Measurements from ENCODE around the gene DLX3. TPM values are rescaled to one million over a fixed set of nuclear protein-coding genes. Genes with fewer than 3 reads are reported as not detected.
A peak's percentile ranks its signal among the peaks of the same experiment; 100 is the strongest.

The DLX3 gene
- polyA plus RNA-seq, 3 donors: not detected

- Histone ChIP-seq H3K4me1 (ENCODE audit: control insufficient read depth in 1 of 2, insufficient read depth in 2 of 2, low read length in 2 of 2) (peaks cover 0 to 4% of the 10 kb centered on the region in 2 donors), H3K36me3 (replicated peaks in 1 of 2; ENCODE audit: control insufficient read depth in 1 of 2, insufficient read depth in 2 of 2, low read length in 2 of 2) (no peaks in the 10 kb centered on the region), H3K27me3 (ENCODE audit: control insufficient read depth in 2 of 2, insufficient read depth in 2 of 2, low read length in 2 of 2) (peaks cover 3 to 43% of the 10 kb centered on the region in 2 donors), H3K9ac (ENCODE audit: insufficient read depth, low read length, poor library complexity, severe bottlenecking) (no peak overlapping the region), H3K27ac (ENCODE audit: low read depth in 1 of 2, low read length in 2 of 2) (no peak overlapping the region), H4K20me1 (ENCODE audit: insufficient read depth, low read length) (no peaks in the 10 kb centered on the region), H3K9me3 (replicated peaks in 1 of 2; ENCODE audit: control insufficient read depth in 1 of 2, insufficient read depth in 1 of 2, low read length in 2 of 2) (no peaks in the 10 kb centered on the region), H3K79me2 (ENCODE audit: insufficient read depth, low read length) (no peaks in the 10 kb centered on the region), H3K4me3 (replicated peaks in 1 of 3; ENCODE audit: low read depth in 2 of 3, low read length in 3 of 3) (no peak overlapping the region), H3K4me2 (replicated peaks; ENCODE audit: extremely low read depth, low read length, poor library complexity, severe bottlenecking) (no peak overlapping the region), H2AFZ (ENCODE audit: insufficient read depth, low read depth, low read length, poor library complexity, severe bottlenecking) (no peak overlapping the region)
- Mint-ChIP-seq H3K27me3 (ENCODE audit: low read depth in 3 of 3) (peaks cover 56 to 86% (median 66%) of the 10 kb centered on the region in 3 donors), H3K4me1 (peaks cover 2% of the 10 kb centered on the region), H3K4me3 (no peak overlapping the region), H3K27ac (no peak overlapping the region), H3K9me3 (peaks cover 0 to 6% (median 2%) of the 10 kb centered on the region in 7 donors), H3K36me3 (no peaks in the 10 kb centered on the region)
- 73% methylated on average over 3 of the region's 3 CpGs for WGBS (ENCODE audit: insufficient coverage)
- no peak for DNase-seq
- TF ChIP-seq CTCF (IDR thresholded peaks at IDR 0.05): no peak
- intact Hi-C loops (cut with micrococcal nuclease): no loop called here
Measured at GRCh38 chr17:49984283-49984682, 10.7 kb downstream of the DLX3 start.

- H3K27me3 Mint-ChIP-seq (ENCODE audit: low read depth in 3 of 3): peaks cover 48 to 78% (median 53%) of the 10 kb centered on the region in 3 donors
Measured at GRCh38 chr17:49980703-49981197, 14.3 kb downstream of the DLX3 start.

More at GRCh38 chr17:49980703-49981197, 14.3 kb downstream of the DLX3 start:
- Histone ChIP-seq H3K79me2 (ENCODE audit: insufficient read depth, low read length) (no peaks in the 10 kb centered on the region), H3K9ac (ENCODE audit: insufficient read depth, low read length, poor library complexity, severe bottlenecking) (no peak overlapping the region), H3K27ac (ENCODE audit: low read depth in 1 of 2, low read length in 2 of 2) (no peak overlapping the region), H3K9me3 (replicated peaks in 1 of 2; ENCODE audit: control insufficient read depth in 1 of 2, insufficient read depth in 1 of 2, low read length in 2 of 2) (no peaks in the 10 kb centered on the region), H3K36me3 (replicated peaks in 1 of 2; ENCODE audit: control insufficient read depth in 1 of 2, insufficient read depth in 2 of 2, low read length in 2 of 2) (no peaks in the 10 kb centered on the region), H3K4me3 (replicated peaks in 1 of 3; ENCODE audit: low read depth in 2 of 3, low read length in 3 of 3) (no peak overlapping the region), H3K4me1 (ENCODE audit: control insufficient read depth in 1 of 2, insufficient read depth in 2 of 2, low read length in 2 of 2) (peaks cover 13 to 14% of the 10 kb centered on the region in 2 donors), H2AFZ (ENCODE audit: insufficient read depth, low read depth, low read length, poor library complexity, severe bottlenecking) (no peak overlapping the region), H4K20me1 (ENCODE audit: insufficient read depth, low read length) (no peaks in the 10 kb centered on the region), H3K4me2 (replicated peaks; ENCODE audit: extremely low read depth, low read length, poor library complexity, severe bottlenecking) (no peak overlapping the region), H3K27me3 (ENCODE audit: control insufficient read depth in 2 of 2, insufficient read depth in 2 of 2, low read length in 2 of 2) (peaks cover 2 to 33% of the 10 kb centered on the region in 2 donors)
- H3K9me3 Mint-ChIP-seq: peaks cover 0 to 6% (median 2%) of the 10 kb centered on the region in 7 donors
- H3K36me3 Mint-ChIP-seq: peaks cover 0 to 2% of the 10 kb centered on the region in 2 donors
- peak overlapping the region in 1 of 2 donors; percentile 17 for H3K4me3 Mint-ChIP-seq
- no peak for DNase-seq
- TF ChIP-seq CTCF (IDR thresholded peaks at IDR 0.05): no peak
- WGBS (ENCODE audit: insufficient coverage): 84% methylated on average over 7 of the region's 7 CpGs
- intact Hi-C loops (cut with micrococcal nuclease): no loop called here
- no peak overlapping the region for H3K27ac Mint-ChIP-seq
- H3K4me1 Mint-ChIP-seq: peaks cover 17% of the 10 kb centered on the region
